ENCODE measurements around the gene ECM2. TPM values are rescaled to one million over a fixed set of nuclear protein-coding genes. Genes with fewer than 3 reads are reported as not detected.
"Not testable (repeated sequence)": the region's sequence is repeated elsewhere in the genome, so short reads cannot be mapped to it uniquely, and the experiment has no call there.

Gene ECM2
- 0.07 TPM in 1 of 2 replicates, not detected in the other for total RNA-seq (2014; rRNA removed; shearing (Covaris generic))
- polyA plus RNA-seq (2014; cell fraction: nucleus; rRNA removed) = not detected in 2 replicates

- no peak for DNase-seq (ENCODE audit: extremely low read depth, low read depth)
These were observed at the start of gene ECM2 for GRCh38 chr9:92535940-92536850. Gene ECM2 (minus strand): TSS chr9:92535990. CDS start chr9:92522866, 13,124 bp downstream.

GRCh38 chr9:92576175-92576574 lies 40.4 kb upstream of the ECM2 start:
- no peak for DNase-seq (ENCODE audit: extremely low read depth, low read depth)

GRCh38 chr9:92573612-92574011 lies 37.8 kb upstream of the ECM2 start:
- not testable (repeated sequence) for DNase-seq (ENCODE audit: extremely low read depth, low read depth)

GRCh38 chr9:92571871-92572270 lies 36.1 kb upstream of the ECM2 start:
- not testable (repeated sequence) for DNase-seq (ENCODE audit: extremely low read depth, low read depth)

- no peak for DNase-seq (ENCODE audit: extremely low read depth, low read depth)
These were observed 29.2 kb upstream of the ECM2 start for GRCh38 chr9:92564982-92565381.

- no peak for DNase-seq (ENCODE audit: extremely low read depth, low read depth)
These were observed 28.7 kb upstream of the ECM2 start for GRCh38 chr9:92564504-92564903.

GRCh38 chr9:92563116-92564100 lies 27.6 kb upstream of the ECM2 start:
- no peak for DNase-seq (ENCODE audit: extremely low read depth, low read depth)

- no peak for DNase-seq (ENCODE audit: extremely low read depth, low read depth)
These were observed 26.7 kb upstream of the ECM2 start for GRCh38 chr9:92562461-92562967.

- no peak for DNase-seq (ENCODE audit: extremely low read depth, low read depth)
These were observed 25.9 kb upstream of the ECM2 start for GRCh38 chr9:92561374-92562330.

GRCh38 chr9:92558612-92559374 lies 23.0 kb upstream of the ECM2 start:
- DNase-seq (ENCODE audit: extremely low read depth, low read depth) = no peak

- no peak for DNase-seq (ENCODE audit: extremely low read depth, low read depth)
These were observed 15.0 kb upstream of the ECM2 start for GRCh38 chr9:92550765-92551164.

GRCh38 chr9:92547356-92547755 lies 11.6 kb upstream of the ECM2 start:
- no peak for DNase-seq (ENCODE audit: extremely low read depth, low read depth)

GRCh38 chr9:92545002-92545510 lies 9.3 kb upstream of the ECM2 start:
- no peak for DNase-seq (ENCODE audit: extremely low read depth, low read depth)

GRCh38 chr9:92543972-92544371 lies 8.2 kb upstream of the ECM2 start:
- no peak for DNase-seq (ENCODE audit: extremely low read depth, low read depth)

- DNase-seq (ENCODE audit: extremely low read depth, low read depth) = no peak
These were observed 2.8 kb upstream of the ECM2 start for GRCh38 chr9:92538541-92538940.

- DNase-seq (ENCODE audit: extremely low read depth, low read depth) = no peak
These were observed 1.1 kb downstream of the ECM2 start for GRCh38 chr9:92534674-92535073.

- no peak for DNase-seq (ENCODE audit: extremely low read depth, low read depth)
These were observed 1.6 kb downstream of the ECM2 start for GRCh38 chr9:92534204-92534603.

- no peak for DNase-seq (ENCODE audit: extremely low read depth, low read depth)
These were observed 4.9 kb downstream of the ECM2 start for GRCh38 chr9:92530893-92531292.

GRCh38 chr9:92529124-92529523 lies 6.7 kb downstream of the ECM2 start:
- no peak for DNase-seq (ENCODE audit: extremely low read depth, low read depth)
